ENCODE measurements around the gene SMG5.

DNA sequence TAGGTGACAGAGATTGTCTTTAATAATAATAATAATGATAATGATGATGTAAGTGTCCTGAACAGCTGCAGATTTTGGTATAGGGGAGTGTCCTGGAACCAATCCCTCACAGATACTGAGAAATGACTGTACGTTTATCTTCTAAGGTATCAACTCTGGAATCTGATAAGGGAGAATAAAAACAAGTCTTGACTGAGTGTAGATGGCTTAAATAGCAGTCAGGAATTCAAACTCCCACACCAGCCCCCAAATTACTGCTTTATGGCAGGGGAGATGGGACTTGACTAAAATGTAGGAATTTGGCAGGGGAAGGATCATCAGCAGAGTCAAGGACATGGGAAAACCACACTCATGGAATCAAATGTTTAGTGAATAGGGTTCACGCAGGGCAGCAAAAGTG is 22.6 kb upstream of the SMG5 start:
- TF ChIP-seq REST (IDR thresholded peaks at IDR 0.05; ENCODE audit: insufficient read depth in 1 of 2, low read depth in 2 of 2, low read length in 2 of 2) (no peak), TAF1 (IDR thresholded peaks at IDR 0.05; ENCODE audit: borderline replicate concordance, insufficient read depth, low read length) (no peak), SIN3A (IDR thresholded peaks at IDR 0.05; ENCODE audit: borderline replicate concordance, insufficient read depth, low read length) (no peak), POLR2AphosphoS5 (IDR thresholded peaks at IDR 0.05; ENCODE audit: low read depth, low read length) (no peak), FOXP2 (optimal IDR thresholded peaks at IDR 0.05; ENCODE audit: borderline replicate concordance, extremely low read depth, extremely low read length, insufficient read depth) (no peak)
